Measurements from ENCODE around the gene FHL2. TPM values are rescaled to one million over a fixed set of nuclear protein-coding genes. Genes with fewer than 3 reads are reported as not detected.
A peak's percentile ranks its signal among the peaks of the same experiment; 100 is the strongest.

FHL2 gene
- total RNA-seq, 1 experiment from 2014 or later = 21.1 TPM

DNA sequence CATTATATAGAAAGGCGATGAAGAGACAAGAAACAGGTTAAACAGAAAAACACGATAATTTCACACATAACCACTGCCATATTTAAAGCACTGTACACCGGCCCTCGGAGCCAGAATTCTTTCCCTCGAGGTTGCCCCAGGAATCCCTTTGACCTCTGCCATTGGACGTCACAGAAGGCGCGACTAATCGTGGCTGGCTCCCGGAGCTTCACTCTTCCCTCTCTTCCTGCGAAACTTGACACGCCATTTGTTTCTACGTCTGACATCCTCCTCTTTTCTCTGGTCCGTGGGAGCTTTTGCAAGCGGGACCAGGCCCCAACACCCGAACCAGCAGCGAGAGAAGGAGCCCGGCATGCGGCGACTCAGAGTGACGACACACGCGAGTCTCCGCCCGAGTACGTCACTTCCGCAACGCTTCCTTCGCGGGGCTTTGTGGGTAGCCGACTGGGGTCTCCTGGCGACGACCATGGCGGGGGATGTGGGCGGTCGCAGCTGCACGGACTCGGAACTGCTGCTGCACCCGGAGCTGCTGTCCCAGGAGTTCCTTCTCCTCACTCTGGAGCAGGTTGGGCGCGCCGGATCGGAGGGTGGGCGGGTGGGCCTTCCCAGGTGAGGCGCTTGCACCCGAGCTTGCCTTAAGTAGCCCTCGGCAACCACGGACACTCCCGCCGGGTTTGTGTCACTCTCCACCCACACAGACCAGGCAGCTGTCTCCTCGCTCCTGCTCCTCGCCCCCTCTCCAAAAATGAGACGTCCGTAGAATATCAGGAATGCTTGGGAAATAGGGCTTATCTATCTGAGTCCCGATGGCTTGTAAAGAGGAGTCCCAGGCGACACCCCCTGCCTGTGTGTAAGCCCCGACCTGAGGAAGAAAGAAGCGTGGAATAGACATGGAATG lies 61.5 kb downstream of the FHL2 start, which contains the start of gene C2orf49 (continued):
- TF ChIP-seq FOXK1 (CRISPR knock-in tag; IDR thresholded peaks at IDR 0.05) (peak; percentile 95), TEAD4 (CRISPR knock-in tag; IDR thresholded peaks at IDR 0.05) (0 out of 2 replicates have a peak, but pooled peaks have one; percentile 70), ETV6 (CRISPR knock-in tag; IDR thresholded peaks at IDR 0.05) (no peak), ZNF396 (CRISPR knock-in tag; IDR thresholded peaks at IDR 0.05; ENCODE audit: borderline replicate concordance) (no peak), ZNF263 (CRISPR knock-in tag; IDR thresholded peaks at IDR 0.05; ENCODE audit: low read depth) (no peak), GTF2I (CRISPR knock-in tag; conservative IDR thresholded peaks at IDR 0.05) (no peak), SP1 (CRISPR knock-in tag; conservative IDR thresholded peaks at IDR 0.05) (peak; percentile 86)
- TF ChIP-seq, protein P1, sequence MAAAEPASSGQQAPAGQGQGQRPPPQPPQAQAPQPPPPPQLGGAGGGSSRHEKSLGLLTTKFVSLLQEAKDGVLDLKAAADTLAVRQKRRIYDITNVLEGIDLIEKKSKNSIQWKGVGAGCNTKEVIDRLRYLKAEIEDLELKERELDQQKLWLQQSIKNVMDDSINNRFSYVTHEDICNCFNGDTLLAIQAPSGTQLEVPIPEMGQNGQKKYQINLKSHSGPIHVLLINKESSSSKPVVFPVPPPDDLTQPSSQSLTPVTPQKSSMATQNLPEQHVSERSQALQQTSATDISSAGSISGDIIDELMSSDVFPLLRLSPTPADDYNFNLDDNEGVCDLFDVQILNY (CRISPR knock-in tag; IDR thresholded peaks at IDR 0.05) = no peak
- TF ChIP-seq, protein P2, sequence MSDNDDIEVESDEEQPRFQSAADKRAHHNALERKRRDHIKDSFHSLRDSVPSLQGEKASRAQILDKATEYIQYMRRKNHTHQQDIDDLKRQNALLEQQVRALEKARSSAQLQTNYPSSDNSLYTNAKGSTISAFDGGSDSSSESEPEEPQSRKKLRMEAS (CRISPR knock-in tag; IDR thresholded peaks at IDR 0.05) = peak; percentile 78
- TF ChIP-seq, protein P3, sequence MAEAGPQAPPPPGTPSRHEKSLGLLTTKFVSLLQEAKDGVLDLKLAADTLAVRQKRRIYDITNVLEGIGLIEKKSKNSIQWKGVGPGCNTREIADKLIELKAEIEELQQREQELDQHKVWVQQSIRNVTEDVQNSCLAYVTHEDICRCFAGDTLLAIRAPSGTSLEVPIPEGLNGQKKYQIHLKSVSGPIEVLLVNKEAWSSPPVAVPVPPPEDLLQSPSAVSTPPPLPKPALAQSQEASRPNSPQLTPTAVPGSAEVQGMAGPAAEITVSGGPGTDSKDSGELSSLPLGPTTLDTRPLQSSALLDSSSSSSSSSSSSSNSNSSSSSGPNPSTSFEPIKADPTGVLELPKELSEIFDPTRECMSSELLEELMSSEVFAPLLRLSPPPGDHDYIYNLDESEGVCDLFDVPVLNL (CRISPR knock-in tag; IDR thresholded peaks at IDR 0.05; ENCODE audit: borderline replicate concordance, low read depth) = no peak

DNA sequence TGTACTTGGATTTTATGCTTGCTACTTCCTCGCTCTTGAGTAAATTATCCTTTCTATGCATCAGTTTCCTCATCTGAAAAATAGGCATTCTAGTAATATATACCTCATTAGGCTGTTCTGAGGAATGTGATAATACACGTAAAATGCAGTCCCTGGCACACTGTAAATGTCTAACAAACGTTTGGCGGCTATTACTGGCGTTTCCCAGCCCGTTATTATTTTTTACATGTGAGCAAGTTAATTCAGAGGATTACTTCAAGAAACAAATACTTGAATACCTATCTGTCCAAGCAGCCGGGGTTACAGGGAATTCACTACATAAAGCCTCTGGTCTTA lies 62.1 kb downstream of the FHL2 start:
- POLR2A ChIA-PET = interaction anchor here (1.2 kb wide), 1 partner anchor 8 kb away, joined by 4 read pairs; no protein-coding TSS in a partner anchor
- TF ChIP-seq, protein P4, sequence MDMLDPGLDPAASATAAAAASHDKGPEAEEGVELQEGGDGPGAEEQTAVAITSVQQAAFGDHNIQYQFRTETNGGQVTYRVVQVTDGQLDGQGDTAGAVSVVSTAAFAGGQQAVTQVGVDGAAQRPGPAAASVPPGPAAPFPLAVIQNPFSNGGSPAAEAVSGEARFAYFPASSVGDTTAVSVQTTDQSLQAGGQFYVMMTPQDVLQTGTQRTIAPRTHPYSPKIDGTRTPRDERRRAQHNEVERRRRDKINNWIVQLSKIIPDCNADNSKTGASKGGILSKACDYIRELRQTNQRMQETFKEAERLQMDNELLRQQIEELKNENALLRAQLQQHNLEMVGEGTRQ (CRISPR knock-in tag; IDR thresholded peaks at IDR 0.05) = no peak
- TF ChIP-seq HMGA2 (CRISPR knock-in tag; IDR thresholded peaks at IDR 0.05) = no peak
- TF ChIP-seq, protein P5, sequence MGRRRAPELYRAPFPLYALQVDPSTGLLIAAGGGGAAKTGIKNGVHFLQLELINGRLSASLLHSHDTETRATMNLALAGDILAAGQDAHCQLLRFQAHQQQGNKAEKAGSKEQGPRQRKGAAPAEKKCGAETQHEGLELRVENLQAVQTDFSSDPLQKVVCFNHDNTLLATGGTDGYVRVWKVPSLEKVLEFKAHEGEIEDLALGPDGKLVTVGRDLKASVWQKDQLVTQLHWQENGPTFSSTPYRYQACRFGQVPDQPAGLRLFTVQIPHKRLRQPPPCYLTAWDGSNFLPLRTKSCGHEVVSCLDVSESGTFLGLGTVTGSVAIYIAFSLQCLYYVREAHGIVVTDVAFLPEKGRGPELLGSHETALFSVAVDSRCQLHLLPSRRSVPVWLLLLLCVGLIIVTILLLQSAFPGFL (CRISPR knock-in tag; IDR thresholded peaks at IDR 0.05; ENCODE audit: borderline replicate concordance) = no peak
- TF ChIP-seq TEAD4 (CRISPR knock-in tag; IDR thresholded peaks at IDR 0.05) = no peak
- TF ChIP-seq RORB (CRISPR knock-in tag; IDR thresholded peaks at IDR 0.05) = no peak
- no peak for TF ChIP-seq ATF1 (CRISPR knock-in tag; IDR thresholded peaks at IDR 0.05)
- TF ChIP-seq, protein P6, sequence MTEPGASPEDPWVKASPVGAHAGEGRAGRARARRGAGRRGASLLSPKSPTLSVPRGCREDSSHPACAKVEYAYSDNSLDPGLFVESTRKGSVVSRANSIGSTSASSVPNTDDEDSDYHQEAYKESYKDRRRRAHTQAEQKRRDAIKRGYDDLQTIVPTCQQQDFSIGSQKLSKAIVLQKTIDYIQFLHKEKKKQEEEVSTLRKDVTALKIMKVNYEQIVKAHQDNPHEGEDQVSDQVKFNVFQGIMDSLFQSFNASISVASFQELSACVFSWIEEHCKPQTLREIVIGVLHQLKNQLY (CRISPR knock-in tag; IDR thresholded peaks at IDR 0.05) = no peak
- TF ChIP-seq ZNF317 (CRISPR knock-in tag; IDR thresholded peaks at IDR 0.05; ENCODE audit: borderline replicate concordance, low read depth) = no peak
- TF ChIP-seq SMAD4 (CRISPR knock-in tag; IDR thresholded peaks at IDR 0.05) = no peak
- TF ChIP-seq, protein P7, sequence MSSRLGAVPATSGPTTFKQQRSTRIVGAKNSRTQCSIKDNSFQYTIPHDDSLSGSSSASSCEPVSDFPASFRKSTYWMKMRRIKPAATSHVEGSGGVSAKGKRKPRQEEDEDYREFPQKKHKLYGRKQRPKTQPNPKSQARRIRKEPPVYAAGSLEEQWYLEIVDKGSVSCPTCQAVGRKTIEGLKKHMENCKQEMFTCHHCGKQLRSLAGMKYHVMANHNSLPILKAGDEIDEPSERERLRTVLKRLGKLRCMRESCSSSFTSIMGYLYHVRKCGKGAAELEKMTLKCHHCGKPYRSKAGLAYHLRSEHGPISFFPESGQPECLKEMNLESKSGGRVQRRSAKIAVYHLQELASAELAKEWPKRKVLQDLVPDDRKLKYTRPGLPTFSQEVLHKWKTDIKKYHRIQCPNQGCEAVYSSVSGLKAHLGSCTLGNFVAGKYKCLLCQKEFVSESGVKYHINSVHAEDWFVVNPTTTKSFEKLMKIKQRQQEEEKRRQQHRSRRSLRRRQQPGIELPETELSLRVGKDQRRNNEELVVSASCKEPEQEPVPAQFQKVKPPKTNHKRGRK (CRISPR knock-in tag; IDR thresholded peaks at IDR 0.05; ENCODE audit: borderline replicate concordance) = no peak
- TF ChIP-seq ZNF219 (CRISPR knock-in tag; IDR thresholded peaks at IDR 0.05; ENCODE audit: borderline replicate concordance) = no peak
- TF ChIP-seq, protein P3 (CRISPR knock-in tag; IDR thresholded peaks at IDR 0.05; ENCODE audit: borderline replicate concordance, low read depth) = no peak
- CTCF ChIA-PET = no interaction called here
- DNase-seq (ENCODE audit: low spot score) (no peak), ATAC-seq (no peak)
- Mint-ChIP-seq H3K27me3 (ENCODE audit: low read depth) (no peaks in the 10 kb centered on the region), H3K36me3 (peaks cover 18% of the 10 kb centered on the region), H3K4me3 (peak overlapping the region; percentile 100), H3K4me1 (peaks cover 14% of the 10 kb centered on the region), H3K27ac (peak overlapping the region; percentile 100), H3K9me3 (no peaks in the 10 kb centered on the region)

Measured in WTC11 (cell line).